CD8-positive, alpha-beta memory T cell (primary cell): ENCODE results near the gene GRAP2. TPM values are rescaled to one million over a fixed set of nuclear protein-coding genes. Genes with fewer than 3 reads are reported as not detected.

Source experiments
- CTCF ChIA-PET: fragments of 350-600 bp; sonication (Branson Sonifier 250); formaldehyde crosslinking; loops from one replicate; lab custom pipeline; 2021; ENCODE audit warnings: antibody characterized with exemption; lab: Charles Lee
- POLR2A ChIA-PET: fragments of 350-600 bp; sonication (Branson Sonifier 250); formaldehyde crosslinking; loops from one replicate; lab custom pipeline; 2021; ENCODE audit warnings: antibody characterized with exemption; lab: Charles Lee
- DNase-seq, 5 donors: peaks; one replicate each; pipeline versions ENCODE4 v3.0.0 to v3.0.0-alpha.2; 2020 to 2022; ENCODE audit warnings: mixed read lengths in 1 of 5
- H3K27ac ChIP-seq: one replicate; pipeline ENCODE4 v1.7.0; 2013; ENCODE audit warnings: low read depth, mild to moderate bottlenecking, low read length, moderate library complexity
- H3K27me3 ChIP-seq: 2 replicates; pipeline ENCODE4 v1.7.0; 2013; ENCODE audit warnings: low read length, mild to moderate bottlenecking; ENCODE audit not compliant: insufficient read depth, poor library complexity, severe bottlenecking
- H3K36me3 ChIP-seq: 2 replicates; pipeline ENCODE4 v1.7.0; 2013; ENCODE audit warnings: mild to moderate bottlenecking, low read length, moderate library complexity; ENCODE audit not compliant: insufficient read depth
- H3K4me1 ChIP-seq: 2 replicates; pipeline ENCODE4 v1.7.0; 2013; ENCODE audit warnings: mild to moderate bottlenecking, low read length, moderate library complexity; ENCODE audit not compliant: insufficient read depth
- H3K4me3 ChIP-seq: 2 replicates; pipeline ENCODE4 v1.7.0; 2013; ENCODE audit warnings: mild to moderate bottlenecking, low read length
- H3K9me3 ChIP-seq: 2 replicates; pipeline ENCODE4 v1.7.0; 2013; ENCODE audit warnings: mild to moderate bottlenecking, low read length
- H3K27ac Mint-ChIP-seq, 8 donors: one replicate each; pipeline ENCODE4 v1.8.0; 2020 to 2021; ENCODE audit warnings: mixed read lengths in 8 of 8, mild to moderate bottlenecking in 6 of 8, inconsistent platforms in 3 of 8, moderate library complexity in 3 of 8
- H3K27me3 Mint-ChIP-seq, 2 donors: one replicate each; pipeline ENCODE4 v1.8.0; 2020 to 2021; ENCODE audit warnings: mixed read lengths in 2 of 2, mild to moderate bottlenecking in 1 of 2, moderate library complexity in 1 of 2
- H3K36me3 Mint-ChIP-seq, 3 donors: one replicate each; pipeline ENCODE4 v1.8.0; 2020 to 2021; ENCODE audit warnings: mixed read lengths in 3 of 3, inconsistent platforms in 1 of 3, mild to moderate bottlenecking in 1 of 3
- H3K4me1 Mint-ChIP-seq, 3 donors: one replicate each; pipeline ENCODE4 v1.8.0; 2020 to 2021; ENCODE audit warnings: mixed read lengths in 3 of 3, inconsistent platforms in 1 of 3, mild to moderate bottlenecking in 1 of 3
- H3K4me3 Mint-ChIP-seq, 7 donors: one replicate each; pipeline ENCODE4 v1.8.0; 2020 to 2021; ENCODE audit warnings: mixed read lengths in 7 of 7, mild to moderate bottlenecking in 6 of 7, moderate library complexity in 4 of 7, inconsistent platforms in 2 of 7
- H3K9me3 Mint-ChIP-seq, 5 donors: one replicate each; pipeline ENCODE4 v1.8.0; 2020 to 2022; ENCODE audit warnings: mixed read lengths in 5 of 5, mild to moderate bottlenecking in 3 of 5, moderate library complexity in 2 of 5, inconsistent platforms in 1 of 5
- polyA plus RNA-seq: library from polyadenylated mRNA; unstranded; fragments of 300-500 nt; fragmentation: Illumina TruSeq; gene quantifications from one replicate; pipeline ENCODE4 v1.2.3, GENCODE V29; 2021
- total RNA-seq, 2 experiments: library from RNA; stranded (reverse); gene quantifications; one replicate each; pipeline ENCODE4 v1.2.3, GENCODE V29; 2021

The GRAP2 gene
- total and polyA plus RNA-seq, 3 experiments from 2014 or later, result 41.8 to 103 (median 53.2) TPM

DNA sequence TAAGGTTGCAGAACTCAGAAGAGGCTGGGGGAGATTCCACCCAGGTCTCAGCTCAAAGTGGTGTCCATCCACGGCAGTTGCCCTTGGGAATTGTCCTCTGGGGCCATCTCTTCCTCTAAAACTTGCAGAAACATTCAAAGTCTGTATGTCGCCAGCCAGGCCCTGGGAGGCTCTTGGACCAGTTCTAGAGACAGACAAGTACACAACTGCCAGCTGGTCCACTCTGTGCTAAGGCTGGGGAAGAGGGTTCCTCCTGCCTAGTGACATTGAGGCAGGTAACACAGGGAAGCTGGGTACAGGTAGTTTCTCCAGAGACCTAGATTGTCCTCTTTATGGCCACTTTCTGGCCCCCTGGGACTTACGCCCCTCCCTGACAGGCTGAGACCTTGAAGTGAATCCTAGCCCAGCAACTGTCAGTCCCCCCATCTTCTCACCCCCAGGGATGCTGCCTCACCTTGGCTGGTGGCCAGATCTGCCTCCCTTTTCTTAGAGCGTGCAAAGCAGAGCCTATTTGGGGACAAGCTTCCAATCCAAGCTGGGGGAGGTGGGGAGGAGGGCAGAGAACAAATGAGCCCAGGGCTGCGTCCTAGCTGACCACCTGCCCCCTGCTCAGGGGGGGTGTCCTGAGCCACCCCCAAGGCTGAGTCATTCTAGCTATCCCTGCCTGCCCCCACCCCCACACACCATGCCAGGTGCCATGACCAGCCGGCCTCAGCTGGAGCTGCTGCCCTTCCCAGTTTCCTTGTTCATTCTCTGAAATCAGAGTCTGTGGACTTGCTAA is 102.2 kb downstream of the GRAP2 start:
- peaks cover 9 to 26% of the 10 kb centered on the region in 2 donors for H3K27me3 Mint-ChIP-seq
- ChIA-PET POLR2A (no interaction called here), CTCF (interaction anchor here (1.5 kb wide), 1 partner anchor 22 kb away, joined by 4 read pairs; no protein-coding TSS in a partner anchor)
- H3K9me3 ChIP-seq, result no peaks in the 10 kb centered on the region
- no peaks in the 10 kb centered on the region for H3K36me3 ChIP-seq
- no peak overlapping the region for H3K4me3 Mint-ChIP-seq
- no peak for DNase-seq
- no peak overlapping the region for H3K4me3 ChIP-seq
- no peaks in the 10 kb centered on the region for H3K4me1 ChIP-seq
- no peak overlapping the region for H3K27ac ChIP-seq
- no peaks in the 10 kb centered on the region for H3K4me1 Mint-ChIP-seq
- H3K36me3 Mint-ChIP-seq, result no peaks in the 10 kb centered on the region
- H3K27me3 ChIP-seq, result no peaks in the 10 kb centered on the region
- no peak overlapping the region for H3K27ac Mint-ChIP-seq
- no peaks in the 10 kb centered on the region for H3K9me3 Mint-ChIP-seq

DNA sequence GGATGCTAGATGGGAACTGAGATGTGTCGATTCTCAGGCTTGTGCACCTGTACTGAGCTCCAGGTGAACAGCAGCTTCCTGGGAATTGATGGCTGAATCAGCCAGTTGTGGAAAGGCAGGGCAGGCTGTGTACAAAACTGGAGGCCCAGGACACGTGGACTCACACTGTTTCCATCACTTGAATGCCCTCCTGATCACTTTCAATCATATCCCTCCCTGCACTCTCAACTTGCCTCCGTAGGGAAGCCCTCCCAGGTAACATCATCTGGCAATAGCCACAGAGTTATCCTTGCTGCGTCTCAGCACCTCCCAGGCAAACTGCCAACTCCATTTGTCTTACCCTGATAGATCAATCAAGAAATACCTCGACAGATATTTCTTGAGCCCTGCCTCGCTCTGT is 104.0 kb downstream of the GRAP2 start:
- no peak overlapping the region for H3K4me3 ChIP-seq
- peak overlapping the region in 1 of 8 donors; percentile 26 for H3K27ac Mint-ChIP-seq
- H3K36me3 Mint-ChIP-seq, result no peaks in the 10 kb centered on the region
- ChIA-PET POLR2A (no interaction called here), CTCF (no interaction called here)
- H3K27me3 ChIP-seq, result no peaks in the 10 kb centered on the region
- no peaks in the 10 kb centered on the region for H3K36me3 ChIP-seq
- no peaks in the 10 kb centered on the region for H3K9me3 Mint-ChIP-seq
- no peak overlapping the region for H3K27ac ChIP-seq
- no peak for DNase-seq
- peaks cover 19 to 33% of the 10 kb centered on the region in 2 donors for H3K27me3 Mint-ChIP-seq
- H3K4me1 Mint-ChIP-seq, result peaks cover 0 to 8% (median 2%) of the 10 kb centered on the region in 3 donors
- no peaks in the 10 kb centered on the region for H3K4me1 ChIP-seq
- H3K4me3 Mint-ChIP-seq, result no peak overlapping the region
- H3K9me3 ChIP-seq, result no peaks in the 10 kb centered on the region

DNA sequence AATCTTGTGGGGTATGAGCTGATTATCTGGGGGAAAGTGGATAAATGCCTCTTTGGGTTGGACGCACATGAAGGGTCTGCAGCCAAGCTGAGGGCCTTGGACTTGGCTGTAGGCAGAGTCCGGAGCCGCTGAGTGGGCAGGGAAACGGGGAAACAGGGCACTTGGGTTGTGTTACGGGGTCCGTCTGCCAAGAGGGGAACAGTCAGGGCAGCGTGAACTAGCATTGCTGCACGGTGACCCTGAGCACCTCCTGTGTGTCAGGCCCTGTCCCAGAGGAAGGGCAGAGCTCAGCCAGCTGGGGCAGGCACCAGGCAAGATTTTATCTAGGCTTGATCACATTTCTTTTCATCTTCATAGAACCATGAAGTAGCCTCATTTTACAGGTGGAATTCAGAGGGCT is 105.8 kb downstream of the GRAP2 start:
- Histone ChIP-seq H3K27me3 (no peaks in the 10 kb centered on the region), H3K27ac (no peak overlapping the region), H3K36me3 (no peaks in the 10 kb centered on the region), H3K4me1 (peaks cover 6% of the 10 kb centered on the region), H3K9me3 (no peaks in the 10 kb centered on the region), H3K4me3 (no peak overlapping the region)
- Mint-ChIP-seq H3K4me3 (no peak overlapping the region), H3K27me3 (peaks cover 12 to 41% of the 10 kb centered on the region in 2 donors), H3K36me3 (no peaks in the 10 kb centered on the region), H3K4me1 (peaks cover 0 to 12% (median 4%) of the 10 kb centered on the region in 3 donors), H3K9me3 (no peaks in the 10 kb centered on the region), H3K27ac (peak overlapping the region in 1 of 8 donors; percentile 70)
- ChIA-PET POLR2A (interaction anchor here (0.7 kb wide), 1 partner anchor 1037 kb away, joined by 3 read pairs; no protein-coding TSS in a partner anchor), CTCF (interaction anchor here (1.0 kb wide), 1 partner anchor 472 kb away, joined by 3 read pairs; no protein-coding TSS in a partner anchor)
- DNase-seq, result no peak

- no peaks in the 10 kb centered on the region for H3K9me3 ChIP-seq
- Mint-ChIP-seq H3K4me1 (peaks cover 0 to 12% (median 4%) of the 10 kb centered on the region in 3 donors), H3K4me3 (no peak overlapping the region), H3K27me3 (peaks cover 14 to 47% of the 10 kb centered on the region in 2 donors), H3K36me3 (peaks cover 0 to 1% (median 0%) of the 10 kb centered on the region in 3 donors), H3K27ac (peak overlapping the region in 1 of 8 donors; percentile 68), H3K9me3 (no peaks in the 10 kb centered on the region)
- H3K4me3 ChIP-seq, result no peak overlapping the region
- no peaks in the 10 kb centered on the region for H3K36me3 ChIP-seq
- no peak overlapping the region for H3K27ac ChIP-seq
- no peak for DNase-seq
- ChIA-PET POLR2A (no interaction called here), CTCF (interaction anchor here (1.1 to 3.4 kb wide), 2 partner anchors 11 to 17 kb away, joined by 3 to 21 read pairs; no protein-coding TSS in a partner anchor)
- H3K27me3 ChIP-seq, result no peaks in the 10 kb centered on the region
- H3K4me1 ChIP-seq, result peaks cover 6% of the 10 kb centered on the region
Observed at GRCh38 chr22:40007853-40008710, 107.2 kb downstream of the GRAP2 start.

DNA sequence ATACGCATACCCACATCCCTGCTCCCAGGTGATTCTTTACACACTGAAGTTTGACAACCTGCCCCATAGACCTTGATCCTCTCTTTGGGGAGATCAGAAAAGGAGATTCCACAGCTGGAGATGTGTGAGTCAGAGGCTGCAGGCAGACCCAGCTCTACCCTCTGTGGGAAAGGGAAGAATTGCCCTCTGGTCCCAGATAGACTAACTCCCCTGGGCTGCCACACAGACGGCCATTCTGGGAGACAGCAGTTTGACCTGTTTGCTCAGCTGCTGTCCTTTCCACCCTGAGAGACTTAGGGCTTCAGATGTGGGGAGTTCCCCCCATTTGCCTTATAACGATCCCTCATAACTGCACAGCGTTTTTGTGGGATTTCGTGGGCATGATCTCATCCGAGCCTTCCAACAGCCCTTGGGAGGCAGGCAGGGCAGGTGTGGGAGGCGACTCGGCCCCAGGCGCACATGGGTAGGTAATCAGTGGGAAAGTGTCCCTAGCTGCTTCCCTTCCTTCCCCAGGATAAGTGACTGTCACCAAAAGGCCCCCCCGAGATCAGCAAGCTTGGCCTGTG is 107.9 kb downstream of the GRAP2 start:
- POLR2A ChIA-PET, result no interaction called here
- Mint-ChIP-seq H3K4me3 (no peak overlapping the region), H3K9me3 (no peaks in the 10 kb centered on the region)

DNA sequence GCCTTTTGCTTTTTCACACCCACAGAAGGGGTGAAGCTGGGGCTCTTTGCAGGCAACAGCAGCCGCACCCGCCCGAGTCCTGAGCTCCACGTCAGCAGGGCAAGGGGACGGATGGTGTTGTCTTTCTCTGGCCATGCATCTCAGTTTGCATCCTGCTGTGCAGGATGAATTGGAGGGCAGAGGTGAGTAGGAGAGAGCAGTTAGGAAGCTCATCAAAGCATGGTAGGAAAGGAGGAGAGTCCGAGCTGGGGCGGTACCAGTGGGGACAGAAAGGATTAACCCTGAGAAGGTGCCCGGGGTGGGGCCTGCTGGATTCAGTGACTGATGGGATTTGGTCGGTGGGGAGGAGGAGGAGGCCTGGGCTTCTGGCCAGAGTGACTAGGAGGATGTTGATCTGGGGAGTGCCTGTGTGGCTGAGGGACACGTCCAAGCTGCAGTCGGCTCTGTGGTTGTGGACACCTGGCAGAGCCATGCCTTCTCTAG is 108.4 kb downstream of the GRAP2 start:
- ChIA-PET POLR2A (no interaction called here), CTCF (interaction anchor here (1.2 to 3.4 kb wide), 2 partner anchors 16 to 475 kb away, joined by 4 to 21 read pairs; no protein-coding TSS in a partner anchor)
- Mint-ChIP-seq H3K4me1 (peaks cover 0 to 12% (median 4%) of the 10 kb centered on the region in 3 donors), H3K27ac (peak overlapping the region in 1 of 8 donors; percentile 5), H3K9me3 (no peaks in the 10 kb centered on the region), H3K27me3 (peaks cover 18 to 51% of the 10 kb centered on the region in 2 donors), H3K36me3 (peaks cover 0 to 3% (median 0%) of the 10 kb centered on the region in 3 donors), H3K4me3 (peak overlapping the region in 1 of 7 donors; percentile 37)
- H3K36me3 ChIP-seq, result no peaks in the 10 kb centered on the region
- peaks cover 6% of the 10 kb centered on the region for H3K4me1 ChIP-seq
- H3K27ac ChIP-seq, result no peak overlapping the region
- no peak overlapping the region for H3K4me3 ChIP-seq
- no peaks in the 10 kb centered on the region for H3K9me3 ChIP-seq
- no peak for DNase-seq
- no peaks in the 10 kb centered on the region for H3K27me3 ChIP-seq

More for the DNA sequence above, 107.9 kb downstream of the GRAP2 start:
- H3K9me3 ChIP-seq, result no peaks in the 10 kb centered on the region
- no peaks in the 10 kb centered on the region for H3K27me3 ChIP-seq
- CTCF ChIA-PET, result interaction anchor here (1.1 to 3.4 kb wide), 2 partner anchors 12 to 16 kb away, joined by 3 to 21 read pairs; no protein-coding TSS in a partner anchor
- no peak overlapping the region for H3K4me3 ChIP-seq
- no peaks in the 10 kb centered on the region for H3K36me3 ChIP-seq
- no peak overlapping the region for H3K27ac ChIP-seq
- no peak for DNase-seq
- H3K4me1 ChIP-seq, result peaks cover 6% of the 10 kb centered on the region
- Mint-ChIP-seq H3K36me3 (peaks cover 0 to 3% (median 0%) of the 10 kb centered on the region in 3 donors), H3K4me1 (peaks cover 0 to 12% (median 4%) of the 10 kb centered on the region in 3 donors), H3K27me3 (peaks cover 15 to 51% of the 10 kb centered on the region in 2 donors), H3K27ac (no peak overlapping the region)

GRCh38 chr22:40009951-40010671 is 109.2 kb downstream of the GRAP2 start:
- Histone ChIP-seq H3K4me1 (peaks cover 6% of the 10 kb centered on the region), H3K4me3 (peak overlapping the region; percentile 39), H3K9me3 (no peaks in the 10 kb centered on the region), H3K27ac (no peak overlapping the region), H3K36me3 (no peaks in the 10 kb centered on the region), H3K27me3 (no peaks in the 10 kb centered on the region)
- H3K4me3 Mint-ChIP-seq, result peak overlapping the region in 3 of 7 donors; percentile 22 to 37 (median 23)
- peaks cover 0 to 12% (median 4%) of the 10 kb centered on the region in 3 donors for H3K4me1 Mint-ChIP-seq
- peaks cover 18 to 51% of the 10 kb centered on the region in 2 donors for H3K27me3 Mint-ChIP-seq
- POLR2A ChIA-PET, result interaction anchor here (0.5 kb wide), 1 partner anchor 706 kb away, joined by 3 read pairs; no protein-coding TSS in a partner anchor
- peak in 1 of 5 donors; percentile 72 for DNase-seq
- no peak overlapping the region for H3K27ac Mint-ChIP-seq
- CTCF ChIA-PET, result interaction anchor here (0.6 to 3.4 kb wide), 3 partner anchors 15 to 475 kb away, joined by 3 to 21 read pairs (median 4); no protein-coding TSS in a partner anchor
- H3K36me3 Mint-ChIP-seq, result peaks cover 0 to 3% (median 0%) of the 10 kb centered on the region in 3 donors
- no peaks in the 10 kb centered on the region for H3K9me3 Mint-ChIP-seq
